Vagina (tissue), 2 donors: ENCODE results near the gene TTC39C.

ENCODE experiments used
- CTCF ChIP-seq, 3 experiments: fragments of 450-650 bp in 2 of 3; fragments of 200-600 bp in 1 of 3; sonication (generic) in 1 of 3; IDR thresholded peaks; one replicate each; pipeline ENCODE4 v1.5.1; 2017 to 2019; ENCODE audit warnings: antibody characterized with exemption in 3 of 3, mild to moderate bottlenecking in 2 of 3, moderate library complexity in 2 of 3
- POLR2A ChIP-seq, 2 donors: fragments of 450-650 bp; IDR thresholded peaks; one replicate each; pipeline ENCODE4 v1.6.1; 2017; ENCODE audit warnings: antibody characterized with exemption in 2 of 2, mild to moderate bottlenecking in 2 of 2, moderate library complexity in 2 of 2
- POLR2AphosphoS5 ChIP-seq, 2 donors: sonication (generic); formaldehyde crosslinking; IDR thresholded peaks; one replicate each; pipeline ENCODE4 v1.9.0; 2017; ENCODE audit warnings: antibody characterized with exemption in 2 of 2, mild to moderate bottlenecking in 2 of 2, low read depth in 1 of 2; ENCODE audit not compliant: insufficient read depth in 1 of 2

DNA sequence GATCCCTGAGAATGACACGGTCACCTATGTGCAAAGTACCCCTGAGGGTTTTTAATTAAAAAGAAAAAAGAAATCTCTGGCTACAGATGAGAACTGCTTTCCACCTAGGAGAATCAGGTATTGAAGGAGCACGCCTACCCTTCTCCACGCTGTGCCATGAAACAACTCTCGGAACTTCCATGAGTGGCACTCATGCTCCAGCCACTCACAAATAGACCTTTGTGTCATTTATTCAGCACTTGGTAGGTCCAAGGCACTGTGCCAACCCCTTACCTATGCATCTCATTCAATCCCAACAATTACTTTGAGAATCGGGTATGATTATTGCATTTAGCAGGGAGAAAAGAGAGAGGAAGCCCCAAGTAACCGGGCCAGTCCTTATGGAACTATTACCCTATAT, 44.9 kb upstream of the TTC39C start:
- no peak for TF ChIP-seq POLR2AphosphoS5 (IDR thresholded peaks at IDR 0.05; ENCODE audit: insufficient read depth in 1 of 2, low read depth in 1 of 2)
- TF ChIP-seq CTCF (IDR thresholded peaks at IDR 0.05): no peak
- no peak for TF ChIP-seq POLR2A (IDR thresholded peaks at IDR 0.05)
